ENCODE data around the gene GNAL.

DNA sequence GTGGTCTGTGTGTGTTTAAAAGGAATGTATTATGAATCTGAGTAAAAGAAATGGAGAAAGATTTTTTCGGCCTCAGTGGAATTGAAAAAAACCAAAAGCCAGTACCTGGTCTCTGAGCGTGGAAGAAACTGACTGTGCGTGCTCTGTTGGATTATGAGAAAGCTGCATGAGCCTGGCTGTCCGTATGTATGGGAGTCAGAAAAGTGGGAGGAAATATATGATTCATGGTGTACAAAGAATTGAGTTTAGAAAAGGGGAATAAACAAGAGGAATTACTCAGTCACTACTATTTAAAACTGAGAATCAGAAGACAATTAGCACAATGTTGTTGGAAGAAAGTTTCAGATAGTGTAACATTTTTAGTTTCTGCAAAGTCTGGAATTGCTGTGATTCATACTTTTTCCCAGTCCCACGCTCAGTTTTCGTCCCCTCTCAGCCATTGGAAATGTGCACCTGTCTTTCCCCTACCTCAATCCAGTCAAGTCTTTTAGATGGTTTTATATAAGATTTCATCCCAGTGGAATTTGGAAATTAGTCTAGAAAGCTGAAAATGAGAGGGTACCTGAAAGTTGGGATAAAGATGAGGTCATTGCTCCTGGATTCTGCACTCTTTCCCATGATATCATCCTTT, 95.7 kb downstream of the GNAL start:
- TF ChIP-seq, protein P1, sequence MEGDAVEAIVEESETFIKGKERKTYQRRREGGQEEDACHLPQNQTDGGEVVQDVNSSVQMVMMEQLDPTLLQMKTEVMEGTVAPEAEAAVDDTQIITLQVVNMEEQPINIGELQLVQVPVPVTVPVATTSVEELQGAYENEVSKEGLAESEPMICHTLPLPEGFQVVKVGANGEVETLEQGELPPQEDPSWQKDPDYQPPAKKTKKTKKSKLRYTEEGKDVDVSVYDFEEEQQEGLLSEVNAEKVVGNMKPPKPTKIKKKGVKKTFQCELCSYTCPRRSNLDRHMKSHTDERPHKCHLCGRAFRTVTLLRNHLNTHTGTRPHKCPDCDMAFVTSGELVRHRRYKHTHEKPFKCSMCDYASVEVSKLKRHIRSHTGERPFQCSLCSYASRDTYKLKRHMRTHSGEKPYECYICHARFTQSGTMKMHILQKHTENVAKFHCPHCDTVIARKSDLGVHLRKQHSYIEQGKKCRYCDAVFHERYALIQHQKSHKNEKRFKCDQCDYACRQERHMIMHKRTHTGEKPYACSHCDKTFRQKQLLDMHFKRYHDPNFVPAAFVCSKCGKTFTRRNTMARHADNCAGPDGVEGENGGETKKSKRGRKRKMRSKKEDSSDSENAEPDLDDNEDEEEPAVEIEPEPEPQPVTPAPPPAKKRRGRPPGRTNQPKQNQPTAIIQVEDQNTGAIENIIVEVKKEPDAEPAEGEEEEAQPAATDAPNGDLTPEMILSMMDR (IDR thresholded peaks at IDR 0.05): no peak
- no peak for TF ChIP-seq POLR2A (IDR thresholded peaks at IDR 0.05)

Data from heart left ventricle (tissue), 13 donors.